SK-N-SH (cell line): Measurements from ENCODE around the gene MICAL2. TPM values are rescaled to one million over a fixed set of nuclear protein-coding genes. Genes with fewer than 3 reads are reported as not detected.
A peak's percentile ranks its signal among the peaks of the same experiment; 100 is the strongest.

Experiments used
- CTCF ChIA-PET: fragments of 300-600, 350-600 bp; formaldehyde crosslinking; extraction: SDS; loops from one replicate; lab custom pipeline; 2021; lab: Yijun Ruan, JAX
- POLR2A ChIA-PET: fragments of 350-600 bp; sonication (Branson Sonifier 250); formaldehyde crosslinking; extraction: SDS; loops from one replicate; lab custom pipeline; 2020; ENCODE audit warnings: antibody characterized with exemption, inconsistent platforms; lab: Yijun Ruan, JAX
- DNase-seq: peaks from one replicate; pipeline ENCODE4 v3.0.0; 2012
- H2AFZ ChIP-seq: fragments of 200-600 bp; sonication (generic); 2 replicates; pipeline ENCODE4 v1.8.1; 2016; ENCODE audit warnings: antibody characterized with exemption, mild to moderate bottlenecking, low read depth
- H3F3A ChIP-seq: fragments of 200-600 bp; sonication (generic); replicated peaks from 2 replicates; pipeline ENCODE3; 2016; ENCODE audit warnings: antibody characterized with exemption, mild to moderate bottlenecking; ENCODE audit not compliant: insufficient read depth
- H3K27ac ChIP-seq, 2 experiments: fragments of 200-500 bp in 1 of 2; fragments of 200-600 bp in 1 of 2; sonication (Bioruptor generic) in 1 of 2; sonication (generic), shearing (Covaris generic) in 1 of 2; 2 replicates each; pipeline versions ENCODE4 v1.5.1 to v1.6.1; 2014 to 2016; ENCODE audit warnings: low read depth in 2 of 2, inconsistent platforms in 1 of 2, low read length in 1 of 2, mild to moderate bottlenecking in 1 of 2, mixed read lengths in 1 of 2
- H3K27me3 ChIP-seq: fragments of 200-600 bp; sonication (generic), shearing (Covaris generic); 2 replicates; pipeline ENCODE4 v1.6.1; 2016; ENCODE audit warnings: mixed run types; ENCODE audit not compliant: insufficient read depth
- H3K36me3 ChIP-seq, 2 experiments: fragments of 200-500 bp in 1 of 2; fragments of 200-600 bp in 1 of 2; sonication (Bioruptor generic) in 1 of 2; sonication (generic) in 1 of 2; replicated peaks in 1 of 2; 2 replicates each; pipeline versions ENCODE3 to v1.5.1; 2014 to 2016; ENCODE audit warnings: low read length in 1 of 2, mild to moderate bottlenecking in 1 of 2; ENCODE audit not compliant: insufficient read depth in 2 of 2, control insufficient read depth in 1 of 2
- H3K4me1 ChIP-seq, 2 experiments: fragments of 200-500 bp in 1 of 2; fragments of 200-600 bp in 1 of 2; sonication (Bioruptor generic) in 1 of 2; sonication (generic), shearing (Covaris generic) in 1 of 2; 2 replicates each; pipeline versions ENCODE4 v1.5.1 to v1.6.1; 2014 to 2016; ENCODE audit warnings: low read depth in 1 of 2, low read length in 1 of 2, mixed run types in 1 of 2; ENCODE audit not compliant: insufficient read depth in 2 of 2, control insufficient read depth in 1 of 2
- H3K4me2 ChIP-seq: fragments of 200-600 bp; sonication (generic), shearing (Covaris generic); 2 replicates; pipeline ENCODE4 v1.6.1; 2017; ENCODE audit warnings: mixed run types
- H3K4me3 ChIP-seq, 2 experiments: fragments of 200-500 bp in 1 of 2; fragments of 200-600 bp in 1 of 2; sonication (Bioruptor generic) in 1 of 2; sonication (generic), shearing (Covaris generic) in 1 of 2; 2 replicates each; pipeline versions ENCODE4 v1.5.1 to v1.8.1; 2014 to 2016; ENCODE audit warnings: low read depth in 2 of 2, inconsistent platforms in 1 of 2, low read length in 1 of 2, mild to moderate bottlenecking in 1 of 2, mixed read lengths in 1 of 2, moderate library complexity in 1 of 2
- H3K79me2 ChIP-seq: fragments of 200-600 bp; sonication (generic); 2 replicates; pipeline ENCODE4 v1.8.1; 2017; ENCODE audit warnings: mild to moderate bottlenecking; ENCODE audit not compliant: insufficient read depth
- H3K9ac ChIP-seq: fragments of 200-600 bp; sonication (generic); 2 replicates; pipeline ENCODE4 v1.6.1; 2017; ENCODE audit warnings: mixed run types
- H3K9me2 ChIP-seq: fragments of 200-600 bp; sonication (generic); 2 replicates; pipeline ENCODE4 v1.6.1; 2017; ENCODE audit warnings: mixed run types
- H3K9me3 ChIP-seq: fragments of 200-600 bp; sonication (generic); 2 replicates; pipeline ENCODE4 v1.6.1; 2017; ENCODE audit warnings: mixed run types, mild to moderate bottlenecking, moderate library complexity
- H4K20me1 ChIP-seq: fragments of 200-600 bp; sonication (generic); 2 replicates; pipeline ENCODE4 v1.6.1; 2017; ENCODE audit warnings: mild to moderate bottlenecking, mixed run types; ENCODE audit not compliant: insufficient read depth
- CHD2 ChIP-seq: fragments of 150-350 bp; IDR thresholded peaks from 2 replicates; pipeline ENCODE4 v1.6.1; 2018; ENCODE audit warnings: low read length; ENCODE audit not compliant: partially characterized antibody
- FOXM1 ChIP-seq: IDR thresholded peaks from 2 replicates; pipeline ENCODE4 v1.4.0; 2012; ENCODE audit warnings: low read depth, mild to moderate bottlenecking
- GATA2 ChIP-seq: sonication (generic); formaldehyde crosslinking; IDR thresholded peaks from 2 replicates; pipeline ENCODE4 v1.5.0; 2020; ENCODE audit warnings: mild to moderate bottlenecking, missing genetic modification reagents
- IRF3 ChIP-seq: fragments of 150-350 bp; IDR thresholded peaks from 2 replicates; pipeline ENCODE4 v1.6.1; 2016; ENCODE audit warnings: mild to moderate bottlenecking, low read depth, low read length
- MAX ChIP-seq: IDR thresholded peaks from 2 replicates; pipeline ENCODE4 v1.4.0; 2012; ENCODE audit warnings: low read depth
- MEF2A ChIP-seq: IDR thresholded peaks from 2 replicates; pipeline ENCODE4 v1.4.0; 2012; ENCODE audit warnings: low read depth, borderline replicate concordance
- MXI1 ChIP-seq: IDR thresholded peaks from 2 replicates; pipeline ENCODE4 v1.6.1; 2012; ENCODE audit warnings: mild to moderate bottlenecking, low read depth, low read length, improper control_type of control experiment
- NRF1 ChIP-seq: IDR thresholded peaks from 2 replicates; pipeline ENCODE4 v1.6.1; 2012; ENCODE audit warnings: low read depth, mild to moderate bottlenecking, low read length
- PBX3 ChIP-seq: IDR thresholded peaks from 2 replicates; pipeline ENCODE4; 2012
- POLR2AphosphoS5 ChIP-seq: IDR thresholded peaks from 2 replicates; pipeline ENCODE4 v1.6.1; 2012; ENCODE audit warnings: low read depth, low read length
- RAD21 ChIP-seq: IDR thresholded peaks from 2 replicates; pipeline ENCODE4 v1.6.1; 2012; ENCODE audit warnings: mild to moderate bottlenecking, low read length
- RCOR1 ChIP-seq: fragments of 150-350 bp; IDR thresholded peaks from 2 replicates; pipeline ENCODE4 v1.6.1; 2017; ENCODE audit warnings: antibody characterized with exemption, low read length
- SIN3A ChIP-seq: IDR thresholded peaks from 2 replicates; pipeline ENCODE4 v1.6.1; 2012; ENCODE audit warnings: low read depth, mild to moderate bottlenecking, low read length, moderate library complexity, borderline replicate concordance
- TAF1 ChIP-seq: IDR thresholded peaks from 2 replicates; pipeline ENCODE4 v1.6.1; 2012; ENCODE audit warnings: low read depth, mild to moderate bottlenecking, low read length, moderate library complexity, borderline replicate concordance
- TCF12 ChIP-seq: IDR thresholded peaks from 2 replicates; pipeline ENCODE4 v1.4.0; 2012
- USF2 ChIP-seq: fragments of 150-350 bp; IDR thresholded peaks from 2 replicates; pipeline ENCODE4 v1.6.1; 2017; ENCODE audit warnings: antibody characterized with exemption, low read length, low read depth, borderline replicate concordance
- YY1 ChIP-seq: IDR thresholded peaks from 2 replicates; pipeline ENCODE4 v1.4.0; 2012; ENCODE audit warnings: low read depth, mild to moderate bottlenecking
- ZBTB33 ChIP-seq: IDR thresholded peaks from 2 replicates; pipeline ENCODE4 v1.4.0; 2012; ENCODE audit warnings: low read depth, borderline replicate concordance
- WGBS: methylation state at CpG from one replicate; pipeline ENCODE4 v1.1.6; 2017; ENCODE audit warnings: low lambda C conversion rate; 5-methylcytosine and 5-hydroxymethylcytosine counted together
- polyA plus RNA-seq, 3 experiments: library from polyadenylated mRNA; depleted of rRNA; stranded (reverse); fragments of >200 nt; gene quantifications; 2 replicates each; pipeline ENCODE4 v1.2.3, GENCODE V29; 2012

Gene MICAL2
- polyA plus RNA-seq, 1 of the 3 experiments (the other 2 are of a cell fraction), result 54.6 TPM

- no peak for DNase-seq
- 91% methylated on average over 17 of the region's 21 CpGs for WGBS
- H3K4me2 ChIP-seq, result peak overlapping the region; percentile 14; the same call in 1 of the 2 replicates
- H3F3A ChIP-seq, result peaks cover 11% of the 10 kb centered on the region
- H3K27ac ChIP-seq, result peak overlapping the region in 1 of 2 experiments; percentile 13; a peak in 1 of 4 replicates
- H3K9ac ChIP-seq, result peak overlapping the region; percentile 97; the same call in 1 of the 2 replicates
- H3K4me3 ChIP-seq, result no peak overlapping the region
- CTCF ChIA-PET, result no interaction called here
- no peaks in the 10 kb centered on the region for H3K9me2 ChIP-seq
- POLR2A ChIA-PET, result no interaction called here
- TF ChIP-seq MXI1, result no peak
- H2AFZ ChIP-seq, result no peak overlapping the region
- no peaks in the 10 kb centered on the region for H3K27me3 ChIP-seq
- H3K36me3 ChIP-seq, result peaks cover 8 to 38% of the 10 kb centered on the region in 2 experiments
- H3K4me1 ChIP-seq, result peaks cover 10 to 19% of the 10 kb centered on the region in 2 experiments; a peak in 3 of 4 replicates
- H3K9me3 ChIP-seq, result no peaks in the 10 kb centered on the region
- peaks cover 88% of the 10 kb centered on the region for H3K79me2 ChIP-seq
- peaks cover 52% of the 10 kb centered on the region for H4K20me1 ChIP-seq
These were observed 4.0 kb downstream of the MICAL2 start for GRCh38 chr11:12114193-12115033.

- Histone ChIP-seq H3K9ac (no peak overlapping the region), H3K4me1 (peaks cover 0 to 30% of the 10 kb centered on the region in 2 experiments; a peak in 2 of 4 replicates), H3K4me2 (0 out of 2 replicates have a peak overlapping the region, but pooled peaks have one; percentile 20), H4K20me1 (peaks cover 73% of the 10 kb centered on the region), H3K79me2 (peaks cover 100% of the 10 kb centered on the region), H3K27me3 (no peaks in the 10 kb centered on the region), H3K9me3 (no peaks in the 10 kb centered on the region), H3K9me2 (no peaks in the 10 kb centered on the region), H3K27ac (peak overlapping the region in 1 of 2 experiments; percentile 78; a peak in 2 of 4 replicates), H3K36me3 (peaks cover 8 to 38% of the 10 kb centered on the region in 2 experiments), H2AFZ (no peak overlapping the region), H3K4me3 (no peak overlapping the region), H3F3A (peaks cover 22% of the 10 kb centered on the region)
- DNase-seq, result no peak
- CTCF ChIA-PET, result interaction anchor here (1.2 kb wide), 1 partner anchor 119 kb away, joined by 3 read pairs; no protein-coding TSS in a partner anchor
- POLR2A ChIA-PET, result no interaction called here
- 89% methylated on average over 9 of the region's 9 CpGs for WGBS
- TF ChIP-seq YY1 (no peak), TAF1 (no peak), USF2 (no peak), IRF3 (no peak), GATA2 (CRISPR knock-in tag) (no peak), CHD2 (no peak), MXI1 (no peak), SIN3A (no peak), FOXM1 (no peak), TCF12 (no peak), RAD21 (no peak), RCOR1 (no peak), POLR2AphosphoS5 (no peak), MEF2A (no peak), NRF1 (no peak), ZBTB33 (no peak), MAX (no peak), PBX3 (no peak)
These were observed 6.1 kb downstream of the MICAL2 start for GRCh38 chr11:12116425-12117032.
